ENCODE data around the gene SRPRB. TPM values are rescaled to one million over a fixed set of nuclear protein-coding genes. Genes with fewer than 3 reads are reported as not detected.

SRPRB gene, protein sequence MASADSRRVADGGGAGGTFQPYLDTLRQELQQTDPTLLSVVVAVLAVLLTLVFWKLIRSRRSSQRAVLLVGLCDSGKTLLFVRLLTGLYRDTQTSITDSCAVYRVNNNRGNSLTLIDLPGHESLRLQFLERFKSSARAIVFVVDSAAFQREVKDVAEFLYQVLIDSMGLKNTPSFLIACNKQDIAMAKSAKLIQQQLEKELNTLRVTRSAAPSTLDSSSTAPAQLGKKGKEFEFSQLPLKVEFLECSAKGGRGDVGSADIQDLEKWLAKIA
- 23.6 TPM for polyA plus RNA-seq (2013, experiment 1 of 2)
- polyA plus RNA-seq (2013, experiment 2 of 2) = 24.1 TPM

DNA sequence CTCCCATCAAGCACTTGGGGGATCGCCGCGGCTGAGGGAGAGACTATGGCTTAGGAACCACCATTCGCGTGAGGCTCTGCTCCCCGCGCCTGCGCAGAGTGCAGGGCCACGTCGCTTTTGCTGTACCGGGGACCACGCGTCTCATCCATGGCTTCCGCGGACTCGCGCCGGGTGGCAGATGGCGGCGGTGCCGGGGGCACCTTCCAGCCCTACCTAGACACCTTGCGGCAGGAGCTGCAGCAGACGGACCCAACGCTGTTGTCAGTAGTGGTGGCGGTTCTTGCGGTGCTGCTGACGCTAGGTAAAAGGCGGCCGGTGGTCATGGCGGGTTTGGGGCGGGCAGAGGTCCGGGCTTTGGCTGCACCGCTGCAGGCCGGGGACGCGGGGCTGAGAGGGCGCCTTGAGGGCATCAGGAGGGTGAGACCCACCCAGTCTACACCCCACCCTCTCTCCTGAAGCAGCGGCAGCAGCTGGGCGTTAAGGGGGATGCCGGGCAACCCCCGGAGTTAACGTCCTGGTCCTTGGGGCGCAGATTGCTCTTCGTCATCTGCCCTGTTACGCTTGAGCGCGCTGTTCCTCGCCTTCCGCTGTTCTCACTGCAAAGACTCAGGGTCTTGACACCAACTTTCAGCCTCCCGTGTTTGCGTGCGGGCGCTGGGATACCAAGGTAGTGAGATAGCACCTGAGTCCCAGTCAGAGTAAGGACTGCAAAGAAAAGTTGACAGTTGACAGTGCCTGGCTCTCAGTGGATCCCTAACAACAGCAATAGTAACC lies at the start of gene SRPRB:
TSS of gene SRPRB (plus strand) at position 114 of the 774 bp plus-strand sequence. CDS start at position 148, 34 bp downstream.
- H3K56ac ChIP-seq (ENCODE audit: low read length) = peak within 1 kb of the TSS; percentile 97
- H4K8ac ChIP-seq (ENCODE audit: low read depth, low read length) = no peak within 1 kb of the TSS
- peaks cover 3% of the 10 kb centered on the region for H3K79me2 ChIP-seq (ENCODE audit: control insufficient read depth, insufficient read depth, low read length)
- peak within 1 kb of the TSS; percentile 81 for H3K9ac ChIP-seq (ENCODE audit: low read length)
- no peak within 1 kb of the TSS for H4K5ac ChIP-seq (ENCODE audit: low read length)
- H3K4ac ChIP-seq (ENCODE audit: low read depth, low read length) = peak within 1 kb of the TSS; percentile 29
- peaks cover 6% of the 10 kb centered on the region for H3K79me1 ChIP-seq (ENCODE audit: low read length)
- H2BK15ac ChIP-seq (replicated peaks; ENCODE audit: low read depth) = no peak within 1 kb of the TSS
- no CpG with 5 or more reads among the region's 53 CpGs for WGBS (ENCODE audit: extremely low coverage, insufficient coverage, low lambda C conversion rate)
- peak; percentile 96 for DNase-seq
- H2BK5ac ChIP-seq (ENCODE audit: low read length) = no peak within 1 kb of the TSS
- H3K4me1 ChIP-seq (ENCODE audit: control insufficient read depth, low read depth, low read length) = peaks cover 1% of the 10 kb centered on the region
- no peak within 1 kb of the TSS for H3K23ac ChIP-seq (ENCODE audit: low read length)
- no peaks in the 10 kb centered on the region for H3K36me3 ChIP-seq (ENCODE audit: control insufficient read depth, insufficient read depth, low read length)
- H3K4me3 ChIP-seq (ENCODE audit: low read length) = peak within 1 kb of the TSS; percentile 82
- no peak within 1 kb of the TSS for H2AK5ac ChIP-seq (ENCODE audit: low read length)
- H3K4me2 ChIP-seq (ENCODE audit: low read length) = peak within 1 kb of the TSS; percentile 96
- no peak within 1 kb of the TSS for H2BK120ac ChIP-seq (ENCODE audit: low read depth, low read length)
- H3K27ac ChIP-seq (ENCODE audit: low read depth, low read length) = no peak within 1 kb of the TSS
- H3K18ac ChIP-seq (ENCODE audit: low read length) = no peak within 1 kb of the TSS
- H3K27me3 ChIP-seq (ENCODE audit: insufficient read depth, low read length, poor library complexity) = no peaks in the 10 kb centered on the region

DNA sequence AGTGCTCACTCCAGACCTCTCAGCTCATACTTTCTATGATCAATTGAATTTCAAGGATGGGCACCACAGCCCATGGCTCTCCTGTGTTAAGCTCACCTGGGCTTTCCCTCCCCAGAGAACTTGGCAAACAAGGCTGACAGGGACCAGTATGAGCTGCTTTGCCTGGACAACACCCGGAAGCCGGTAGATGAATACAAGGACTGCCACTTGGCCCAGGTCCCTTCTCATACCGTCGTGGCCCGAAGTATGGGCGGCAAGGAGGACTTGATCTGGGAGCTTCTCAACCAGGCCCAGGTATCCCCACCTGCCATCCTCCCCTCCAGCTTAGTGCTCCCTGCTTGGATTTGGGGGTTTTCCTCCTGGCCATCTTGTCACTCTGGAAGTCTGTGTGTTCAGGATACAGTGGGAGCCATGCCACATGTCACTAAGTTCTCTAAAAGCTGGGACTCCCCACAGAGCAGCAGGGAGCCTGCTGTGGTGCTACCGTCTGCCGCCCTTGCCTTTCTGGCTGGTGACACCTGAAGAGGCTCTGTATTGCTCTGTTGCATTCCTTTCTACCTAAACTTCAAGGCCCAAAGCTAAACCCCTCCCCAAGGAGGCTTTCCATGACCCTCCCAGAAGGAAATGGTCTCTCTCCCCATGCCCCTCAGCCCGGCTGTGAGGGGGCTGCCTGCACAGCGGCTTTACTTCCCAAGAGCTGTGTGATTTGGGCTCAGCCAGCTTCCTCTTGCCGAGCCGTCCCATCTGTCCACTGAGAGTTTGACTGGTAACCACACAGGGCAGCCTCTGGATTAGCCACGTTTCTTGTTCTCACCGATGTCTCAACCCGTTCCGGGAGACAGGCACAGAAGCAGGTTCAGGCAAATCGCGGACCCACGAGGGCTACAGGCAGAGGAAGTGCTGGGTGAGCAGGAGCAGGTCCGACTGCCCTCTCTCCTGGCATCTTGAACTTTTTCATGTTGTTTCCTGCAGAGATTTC lies 48.6 kb upstream of the SRPRB start:
- Histone ChIP-seq H3K56ac (ENCODE audit: low read length) (no peak overlapping the region), H3K4me1 (ENCODE audit: control insufficient read depth, low read depth, low read length) (no peaks in the 10 kb centered on the region), H3K79me1 (ENCODE audit: low read length) (no peaks in the 10 kb centered on the region), H3K27ac (ENCODE audit: low read depth, low read length) (no peak overlapping the region), H4K8ac (ENCODE audit: low read depth, low read length) (no peak overlapping the region), H3K36me3 (ENCODE audit: control insufficient read depth, insufficient read depth, low read length) (no peaks in the 10 kb centered on the region), H4K5ac (ENCODE audit: low read length) (no peak overlapping the region), H3K23ac (ENCODE audit: low read length) (no peak overlapping the region), H2BK120ac (ENCODE audit: low read depth, low read length) (no peak overlapping the region), H3K27me3 (ENCODE audit: insufficient read depth, low read length, poor library complexity) (no peaks in the 10 kb centered on the region), H2BK15ac (replicated peaks; ENCODE audit: low read depth) (no peak overlapping the region), H3K4me3 (ENCODE audit: low read length) (no peak overlapping the region), H3K79me2 (ENCODE audit: control insufficient read depth, insufficient read depth, low read length) (no peaks in the 10 kb centered on the region), H3K18ac (ENCODE audit: low read length) (no peak overlapping the region), H3K4me2 (ENCODE audit: low read length) (no peak overlapping the region), H3K9ac (ENCODE audit: low read length) (no peak overlapping the region), H2BK5ac (ENCODE audit: low read length) (no peak overlapping the region), H3K4ac (ENCODE audit: low read depth, low read length) (no peak overlapping the region), H2AK5ac (ENCODE audit: low read length) (no peak overlapping the region)
- WGBS (ENCODE audit: extremely low coverage, insufficient coverage, low lambda C conversion rate) = no CpG with 5 or more reads among the region's 20 CpGs
- DNase-seq = peak; percentile 11

DNA sequence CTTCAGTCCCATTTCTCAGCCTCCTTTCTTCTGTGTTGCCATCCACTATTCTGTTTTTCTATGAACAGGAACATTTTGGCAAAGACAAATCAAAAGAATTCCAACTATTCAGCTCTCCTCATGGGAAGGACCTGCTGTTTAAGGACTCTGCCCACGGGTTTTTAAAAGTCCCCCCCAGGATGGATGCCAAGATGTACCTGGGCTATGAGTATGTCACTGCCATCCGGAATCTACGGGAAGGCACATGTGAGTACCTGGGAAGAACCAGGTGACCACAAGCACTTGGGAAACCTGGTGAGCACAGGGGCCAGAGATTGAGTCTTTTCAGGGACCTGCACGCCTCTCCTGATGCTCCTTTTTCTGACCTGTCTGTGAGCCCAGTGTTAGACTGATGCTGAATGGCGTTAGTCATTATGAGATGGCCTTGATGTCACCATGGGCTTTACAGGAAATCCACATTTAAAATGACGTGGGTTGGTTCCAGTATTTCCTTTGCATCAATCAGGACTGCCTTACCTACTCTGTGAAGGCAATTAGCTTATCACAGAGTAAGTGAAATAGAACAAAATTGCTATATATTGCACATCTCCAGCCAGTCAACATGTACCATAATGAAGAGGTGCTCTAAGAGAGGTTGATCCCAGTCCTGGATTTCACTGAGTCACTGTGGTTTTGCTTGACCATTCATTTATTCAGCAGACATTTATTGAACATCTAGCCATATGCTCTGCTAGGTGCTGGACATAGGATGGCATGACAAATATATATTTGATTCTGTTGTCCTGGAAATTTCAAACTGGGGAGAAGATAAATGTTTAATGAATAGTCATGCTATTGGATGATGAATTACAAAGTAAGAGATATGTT lies 47.7 kb upstream of the SRPRB start:
- H2BK15ac ChIP-seq (replicated peaks; ENCODE audit: low read depth) = no peak overlapping the region
- no peak overlapping the region for H3K4me3 ChIP-seq (ENCODE audit: low read length)
- no peaks in the 10 kb centered on the region for H3K79me1 ChIP-seq (ENCODE audit: low read length)
- no peak for DNase-seq
- H2AK5ac ChIP-seq (ENCODE audit: low read length) = no peak overlapping the region
- H3K79me2 ChIP-seq (ENCODE audit: control insufficient read depth, insufficient read depth, low read length) = no peaks in the 10 kb centered on the region
- H3K4ac ChIP-seq (ENCODE audit: low read depth, low read length) = no peak overlapping the region
- no peak overlapping the region for H3K56ac ChIP-seq (ENCODE audit: low read length)
- H3K4me2 ChIP-seq (ENCODE audit: low read length) = no peak overlapping the region
- H3K4me1 ChIP-seq (ENCODE audit: control insufficient read depth, low read depth, low read length) = no peaks in the 10 kb centered on the region
- H3K9ac ChIP-seq (ENCODE audit: low read length) = no peak overlapping the region
- H3K27ac ChIP-seq (ENCODE audit: low read depth, low read length) = no peak overlapping the region
- no peaks in the 10 kb centered on the region for H3K36me3 ChIP-seq (ENCODE audit: control insufficient read depth, insufficient read depth, low read length)
- H3K23ac ChIP-seq (ENCODE audit: low read length) = no peak overlapping the region
- H3K27me3 ChIP-seq (ENCODE audit: insufficient read depth, low read length, poor library complexity) = no peaks in the 10 kb centered on the region
- WGBS (ENCODE audit: extremely low coverage, insufficient coverage, low lambda C conversion rate) = no CpG with 5 or more reads among the region's 6 CpGs
- H3K18ac ChIP-seq (ENCODE audit: low read length) = no peak overlapping the region
- H4K8ac ChIP-seq (ENCODE audit: low read depth, low read length) = no peak overlapping the region
- H4K5ac ChIP-seq (ENCODE audit: low read length) = no peak overlapping the region
- H2BK5ac ChIP-seq (ENCODE audit: low read length) = no peak overlapping the region
- H2BK120ac ChIP-seq (ENCODE audit: low read depth, low read length) = no peak overlapping the region

DNA sequence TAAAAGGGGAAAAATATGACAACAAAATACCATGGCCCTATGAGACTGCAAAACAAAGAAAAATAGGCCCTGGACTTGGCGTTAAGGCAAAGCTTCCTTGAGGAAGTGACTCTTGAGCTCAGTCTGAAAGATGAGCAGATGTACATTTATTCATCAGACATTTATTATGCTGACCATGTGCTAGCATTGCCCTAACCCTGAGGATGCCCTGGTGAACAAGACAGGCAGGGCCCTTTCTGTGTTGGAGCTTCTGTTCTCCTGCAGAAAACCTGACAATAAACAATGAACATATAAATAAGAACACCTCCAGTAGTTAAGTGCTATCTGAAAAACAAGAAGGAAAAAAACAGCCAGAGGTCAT lies 47.1 kb upstream of the SRPRB start:
- H2AK5ac ChIP-seq (ENCODE audit: low read length) = no peak overlapping the region
- H3K79me2 ChIP-seq (ENCODE audit: control insufficient read depth, insufficient read depth, low read length) = no peaks in the 10 kb centered on the region
- no peak for DNase-seq
- no peak overlapping the region for H3K4me3 ChIP-seq (ENCODE audit: low read length)
- H3K4ac ChIP-seq (ENCODE audit: low read depth, low read length) = no peak overlapping the region
- no peaks in the 10 kb centered on the region for H3K27me3 ChIP-seq (ENCODE audit: insufficient read depth, low read length, poor library complexity)
- H2BK120ac ChIP-seq (ENCODE audit: low read depth, low read length) = no peak overlapping the region
- no peak overlapping the region for H4K8ac ChIP-seq (ENCODE audit: low read depth, low read length)
- no peaks in the 10 kb centered on the region for H3K79me1 ChIP-seq (ENCODE audit: low read length)
- H3K56ac ChIP-seq (ENCODE audit: low read length) = no peak overlapping the region
- no CpG with 5 or more reads among the region's 1 CpG for WGBS (ENCODE audit: extremely low coverage, insufficient coverage, low lambda C conversion rate)
- no peak overlapping the region for H3K4me2 ChIP-seq (ENCODE audit: low read length)
- no peaks in the 10 kb centered on the region for H3K36me3 ChIP-seq (ENCODE audit: control insufficient read depth, insufficient read depth, low read length)
- H3K9ac ChIP-seq (ENCODE audit: low read length) = no peak overlapping the region
- no peak overlapping the region for H3K18ac ChIP-seq (ENCODE audit: low read length)
- H3K23ac ChIP-seq (ENCODE audit: low read length) = no peak overlapping the region
- H4K5ac ChIP-seq (ENCODE audit: low read length) = no peak overlapping the region
- no peak overlapping the region for H3K27ac ChIP-seq (ENCODE audit: low read depth, low read length)
- no peaks in the 10 kb centered on the region for H3K4me1 ChIP-seq (ENCODE audit: control insufficient read depth, low read depth, low read length)
- H2BK5ac ChIP-seq (ENCODE audit: low read length) = no peak overlapping the region
- H2BK15ac ChIP-seq (replicated peaks; ENCODE audit: low read depth) = no peak overlapping the region

Measured in mesendoderm (in vitro differentiated cells).